Endothelial cell of umbilical vein (primary cell): ENCODE results near the gene GCAT. TPM values are rescaled to one million over a fixed set of nuclear protein-coding genes. Genes with fewer than 3 reads are reported as not detected.

Experiments used
- BruUV-seq: library from RNA; stranded (reverse); fragments of 400-500 nt; replicated peaks from 2 replicates; lab custom pipeline; 2021; lab: Mats Ljungman, UMichigan
- CTCF ChIA-PET: fragments of 300-600, 350-600 bp; sonication (Branson Sonifier 250); formaldehyde crosslinking; loops from one replicate; lab custom pipeline; 2021; ENCODE audit warnings: antibody characterized with exemption, inconsistent platforms; lab: Charles Lee
- POLR2A ChIA-PET: fragments of 300-600, 350-600 bp; sonication (Branson Sonifier 250); formaldehyde crosslinking; loops from one replicate; lab custom pipeline; 2021; ENCODE audit warnings: antibody characterized with exemption, inconsistent platforms; lab: Charles Lee
- DNase-seq: peaks from one replicate; pipeline ENCODE4 v3.0.0-alpha.2; 2011; ENCODE audit warnings: low read depth, low spot score
- FAIRE-seq: peaks from 2 replicates; lab custom pipeline; 2011; peaks lifted over from hg19 to GRCh38; lab: Jason Lieb, UNC
- H2AFZ ChIP-seq: 2 replicates; pipeline ENCODE4 v1.6.0; 2012; ENCODE audit warnings: low read depth, low read length, control low read depth, inconsistent platforms
- H3K27ac ChIP-seq: 2 replicates; pipeline ENCODE4 v1.5.1; 2011; ENCODE audit warnings: low read depth, mild to moderate bottlenecking, control low read depth, low read length, moderate library complexity; ENCODE audit not compliant: insufficient read depth
- H3K27me3 ChIP-seq, 2 experiments: 2 replicates each; pipeline versions ENCODE4 v1.6.0 to v1.6.1; 2011; ENCODE audit warnings: low read length in 2 of 2, mixed read lengths in 1 of 2; ENCODE audit not compliant: control insufficient read depth in 2 of 2, insufficient read depth in 2 of 2
- H3K36me3 ChIP-seq, 2 experiments: 2 replicates in 1 of 2; 3 replicates in 1 of 2; pipeline ENCODE4 v1.5.1; 2011; ENCODE audit warnings: low read length in 2 of 2, mild to moderate bottlenecking in 1 of 2, moderate library complexity in 1 of 2; ENCODE audit not compliant: control insufficient read depth in 2 of 2, insufficient read depth in 2 of 2; ENCODE audit errors: extremely low read depth in 1 of 2
- H3K4me1 ChIP-seq: 3 replicates; pipeline ENCODE4 v1.5.1; 2011; ENCODE audit warnings: mild to moderate bottlenecking, low read length; ENCODE audit not compliant: control insufficient read depth, insufficient read depth; ENCODE audit errors: extremely low read depth
- H3K4me2 ChIP-seq: 2 replicates; pipeline ENCODE4 v1.6.1; 2011; ENCODE audit warnings: low read length, control low read depth, mixed read lengths; ENCODE audit not compliant: insufficient read depth
- H3K4me3 ChIP-seq, 3 experiments: fragments of 200-600 bp in 1 of 3; sonication (generic), shearing (Covaris generic) in 1 of 3; replicated peaks in 1 of 3; 2 replicates each; pipeline ENCODE4 v1.5.1; 2011 to 2016; ENCODE audit warnings: control low read depth in 3 of 3, low read length in 3 of 3, mild to moderate bottlenecking in 2 of 3, inconsistent platforms in 1 of 3, low read depth in 1 of 3, moderate library complexity in 1 of 3; ENCODE audit not compliant: insufficient read depth in 1 of 3
- H3K79me2 ChIP-seq: 2 replicates; pipeline ENCODE4 v1.6.0; 2012; ENCODE audit warnings: low read length, inconsistent platforms; ENCODE audit not compliant: control insufficient read depth, insufficient read depth
- H3K9ac ChIP-seq: replicated peaks from 2 replicates; pipeline ENCODE3; 2011; ENCODE audit warnings: low read length, control low read depth; ENCODE audit not compliant: insufficient read depth; ENCODE audit errors: extremely low read depth
- H3K9me1 ChIP-seq: replicated peaks from 3 replicates; pipeline ENCODE4 v1.6.0; 2011; ENCODE audit warnings: mild to moderate bottlenecking, low read length; ENCODE audit not compliant: control insufficient read depth, insufficient read depth; ENCODE audit errors: extremely low read depth
- H3K9me3 ChIP-seq: replicated peaks from 2 replicates; pipeline ENCODE4 v1.5.1; 2012; ENCODE audit warnings: low read length, inconsistent platforms; ENCODE audit not compliant: control insufficient read depth, insufficient read depth
- H4K20me1 ChIP-seq: replicated peaks from 2 replicates; pipeline ENCODE3; 2011; ENCODE audit warnings: mild to moderate bottlenecking, low read length; ENCODE audit not compliant: control insufficient read depth, insufficient read depth; ENCODE audit errors: extremely low read depth
- CTCF ChIP-seq, 2 donors: IDR thresholded peaks; 1 replicate in 1 of 2; 2 replicates in 1 of 2; pipeline ENCODE4 v1.5.1; 2011; ENCODE audit warnings: low read length in 2 of 2, mild to moderate bottlenecking in 2 of 2, moderate library complexity in 2 of 2, control low read depth in 1 of 2, inconsistent platforms in 1 of 2, low read depth in 1 of 2; ENCODE audit not compliant: insufficient read depth in 1 of 2; ENCODE audit errors: extremely low read depth in 1 of 2
- EZH2 ChIP-seq: IDR thresholded peaks from 2 replicates; pipeline ENCODE4 v1.6.1; 2012; ENCODE audit warnings: borderline replicate concordance, low read depth, mild to moderate bottlenecking, moderate library complexity, low read length, inconsistent platforms; ENCODE audit not compliant: severe bottlenecking
- FOS ChIP-seq: IDR thresholded peaks from 2 replicates; pipeline ENCODE4 v1.6.1; 2011; ENCODE audit warnings: mild to moderate bottlenecking, low read length, moderate library complexity, borderline replicate concordance; ENCODE audit not compliant: insufficient read depth
- GATA2 ChIP-seq: IDR thresholded peaks from 2 replicates; pipeline ENCODE4 v1.7.0; 2011; ENCODE audit warnings: low read depth, mild to moderate bottlenecking, moderate library complexity, mixed read lengths, low read length; ENCODE audit not compliant: insufficient read length, insufficient read depth
- JUN ChIP-seq: IDR thresholded peaks from 2 replicates; pipeline ENCODE4 v1.6.1; 2011; ENCODE audit warnings: borderline replicate concordance, low read depth; ENCODE audit not compliant: insufficient read length, insufficient read depth
- MAX ChIP-seq: IDR thresholded peaks from 2 replicates; pipeline ENCODE4 v1.6.1; 2011; ENCODE audit not compliant: insufficient read depth, insufficient read length
- MYC ChIP-seq: IDR thresholded peaks from one replicate; pipeline ENCODE4 v1.6.1; 2011; ENCODE audit warnings: mild to moderate bottlenecking, low read depth, low read length
- POLR2A ChIP-seq: IDR thresholded peaks from 2 replicates; pipeline ENCODE4 v1.6.1; 2012; ENCODE audit warnings: low read depth, mild to moderate bottlenecking, control low read depth, low read length
- POLR2AphosphoS5 ChIP-seq: IDR thresholded peaks from 2 replicates; pipeline ENCODE4 v1.6.1; 2012; ENCODE audit warnings: low read depth, mild to moderate bottlenecking, control low read depth, low read length, moderate library complexity; ENCODE audit not compliant: insufficient read depth
- dilution Hi-C: fragments of 300-500 bp; cut with MboI; formaldehyde crosslinking; loops from one replicate; pipeline ENCODE4 v1.15.0; 2019; ENCODE audit warnings: low sequenced_read_pairs; ENCODE audit not compliant: extremely low pct_ligation_motif_present
- intact Hi-C: fragments of 100-400 bp; cut with micrococcal nuclease; formaldehyde crosslinking; loops from one replicate; pipeline ENCODE4 v1.10.0; 2022
- polyA plus RNA-seq, 4 experiments: library from polyadenylated mRNA; depleted of rRNA in 3 of 4; stranded (reverse) in 3 of 4; unstranded in 1 of 4; fragments of >200 nt; gene quantifications; 2 replicates each; pipeline versions ENCODE4 v1.2.1 to v1.2.3, GENCODE V29; 2011 to 2012; ENCODE audit warnings: missing spikeins in 1 of 4
- total RNA-seq: library from RNA; stranded (reverse); gene quantifications from 2 replicates; pipeline ENCODE4 v1.2.3, GENCODE V29; 2021

Gene GCAT
- total and polyA plus RNA-seq, 2 donors (not counting 3 experiments of a cell fraction or from before 2014, with no cell fraction given), result 19.7 TPM

- H2AFZ ChIP-seq, result no peak overlapping the region
- ChIA-PET POLR2A (no interaction called here), CTCF (interaction anchor here (0.6 to 1.5 kb wide), 4 partner anchors 9 to 30 kb away, joined by 3 to 4 read pairs (median 4); no protein-coding TSS in a partner anchor)
- H3K27ac ChIP-seq, result no peak overlapping the region
- no peak for TF ChIP-seq FOS
- no peak for TF ChIP-seq MYC
- TF ChIP-seq EZH2, result no peak
- no peak for TF ChIP-seq MAX
- TF ChIP-seq JUN, result no peak
- TF ChIP-seq CTCF (IDR thresholded peaks at IDR 0.05; ENCODE audit: extremely low read depth in 1 of 2, insufficient read depth in 1 of 2, low read depth in 1 of 2, low read length in 2 of 2), result no peak
- peak; percentile 40 for TF ChIP-seq POLR2A
- TF ChIP-seq POLR2AphosphoS5, result no peak
- TF ChIP-seq GATA2, result no peak
- peaks cover 0 to 6% of the 10 kb centered on the region in 2 experiments for H3K36me3 ChIP-seq
- no peak for FAIRE-seq
- no peak overlapping the region for H3K4me2 ChIP-seq
- BruUV-seq, result no TSS peak
- H4K20me1 ChIP-seq, result no peaks in the 10 kb centered on the region
- H3K9ac ChIP-seq, result no peak overlapping the region
- H3K9me1 ChIP-seq, result no peaks in the 10 kb centered on the region
- H3K79me2 ChIP-seq, result no peaks in the 10 kb centered on the region
- no peak overlapping the region for H3K4me3 ChIP-seq
- dilution Hi-C loops (no loop called here), intact Hi-C loops (no loop called here)
- DNase-seq, result no peak
- peaks cover 15% of the 10 kb centered on the region for H3K4me1 ChIP-seq
- H3K9me3 ChIP-seq, result no peaks in the 10 kb centered on the region
- no peaks in the 10 kb centered on the region for H3K27me3 ChIP-seq
These were observed 29.2 kb upstream of the GCAT start for GRCh38 chr22:37778370-37779009.
